ENCODE data around the gene BANF2. TPM values are rescaled to one million over a fixed set of nuclear protein-coding genes. Genes with fewer than 3 reads are reported as not detected.

The BANF2 gene
- total RNA-seq, 2 donors from 2014 or later: 1.9 TPM; not detected in 1

DNA sequence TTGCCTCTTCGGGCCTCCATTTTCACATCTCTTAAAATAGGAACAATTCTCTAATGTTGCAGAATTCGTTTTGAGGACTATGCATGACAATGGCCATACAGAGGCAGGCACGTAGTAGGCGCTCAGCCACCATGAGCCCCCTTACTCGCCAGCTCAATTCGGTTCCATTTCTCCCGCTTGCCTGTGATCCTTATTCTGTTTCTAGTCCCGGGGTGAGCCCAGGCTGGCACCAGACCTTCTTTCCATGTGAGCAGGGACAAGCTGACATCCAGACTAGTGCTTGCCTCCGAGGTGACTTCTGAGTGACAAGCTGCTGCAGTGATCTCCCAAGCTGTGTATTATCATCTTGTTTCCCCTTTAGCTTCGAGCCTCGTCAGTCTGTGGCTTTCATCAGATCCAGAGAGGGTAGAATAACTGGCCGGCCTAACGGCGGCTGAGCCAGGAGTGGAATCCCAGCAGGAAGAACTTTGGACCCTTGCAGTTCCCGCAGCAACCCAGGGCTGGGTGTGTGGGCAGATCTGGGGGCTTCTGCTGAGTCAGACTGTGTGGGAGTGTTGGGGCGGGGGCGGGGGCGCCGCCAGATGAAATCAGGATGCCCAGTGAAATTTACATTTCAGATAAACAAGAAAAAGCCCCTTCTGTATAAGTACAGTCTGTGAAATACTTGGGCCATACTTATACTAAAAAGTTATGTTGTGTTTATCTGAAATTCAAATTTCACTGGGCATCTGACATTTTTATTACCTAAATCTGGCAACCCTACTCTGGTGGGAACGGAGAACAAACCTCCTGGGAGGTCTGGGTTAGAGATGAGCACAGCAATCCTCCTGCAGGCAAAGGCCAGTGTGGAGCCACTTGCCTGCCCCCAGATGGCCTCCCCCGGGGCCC, 10.9 kb downstream of the BANF2 start:
- 56% methylated on average over 21 of the region's 21 CpGs for WGBS
- no peak for TF ChIP-seq POLR2AphosphoS5 (IDR thresholded peaks at IDR 0.05)
- TF ChIP-seq, protein P1, sequence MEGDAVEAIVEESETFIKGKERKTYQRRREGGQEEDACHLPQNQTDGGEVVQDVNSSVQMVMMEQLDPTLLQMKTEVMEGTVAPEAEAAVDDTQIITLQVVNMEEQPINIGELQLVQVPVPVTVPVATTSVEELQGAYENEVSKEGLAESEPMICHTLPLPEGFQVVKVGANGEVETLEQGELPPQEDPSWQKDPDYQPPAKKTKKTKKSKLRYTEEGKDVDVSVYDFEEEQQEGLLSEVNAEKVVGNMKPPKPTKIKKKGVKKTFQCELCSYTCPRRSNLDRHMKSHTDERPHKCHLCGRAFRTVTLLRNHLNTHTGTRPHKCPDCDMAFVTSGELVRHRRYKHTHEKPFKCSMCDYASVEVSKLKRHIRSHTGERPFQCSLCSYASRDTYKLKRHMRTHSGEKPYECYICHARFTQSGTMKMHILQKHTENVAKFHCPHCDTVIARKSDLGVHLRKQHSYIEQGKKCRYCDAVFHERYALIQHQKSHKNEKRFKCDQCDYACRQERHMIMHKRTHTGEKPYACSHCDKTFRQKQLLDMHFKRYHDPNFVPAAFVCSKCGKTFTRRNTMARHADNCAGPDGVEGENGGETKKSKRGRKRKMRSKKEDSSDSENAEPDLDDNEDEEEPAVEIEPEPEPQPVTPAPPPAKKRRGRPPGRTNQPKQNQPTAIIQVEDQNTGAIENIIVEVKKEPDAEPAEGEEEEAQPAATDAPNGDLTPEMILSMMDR (IDR thresholded peaks at IDR 0.05): no peak
- Histone ChIP-seq H3K4me3 (no peak overlapping the region), H3K36me3 (no peaks in the 10 kb centered on the region), H3K4me1 (replicated peaks) (no peaks in the 10 kb centered on the region), H3K27ac (no peak overlapping the region), H3K27me3 (replicated peaks; ENCODE audit: insufficient read depth) (no peaks in the 10 kb centered on the region), H3K9me3 (no peaks in the 10 kb centered on the region)
- intact Hi-C loops (cut with DNase I): loop anchor here (10.0 kb wide), 1 partner anchor 94 kb away; no protein-coding TSS in a partner anchor
- DNase-seq (ENCODE audit: low spot score): no peak

DNA sequence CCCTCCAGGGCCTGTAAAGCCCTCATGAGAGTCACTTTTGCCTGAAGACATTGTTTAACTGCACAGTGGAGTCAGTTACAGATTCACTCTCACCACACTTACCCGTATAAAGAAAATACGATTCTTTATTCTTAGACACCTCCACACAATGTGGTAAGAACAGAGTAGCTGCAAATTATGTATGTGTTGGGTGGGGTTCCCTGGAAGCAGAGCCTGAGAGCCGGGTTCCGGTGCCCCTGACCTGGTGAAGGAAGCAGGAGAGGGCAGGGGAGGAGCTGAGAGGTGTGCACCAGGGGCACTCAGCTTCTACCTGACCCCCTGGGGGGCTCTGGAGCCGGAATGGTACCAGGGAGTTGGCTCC, 11.5 kb downstream of the BANF2 start:
- intact Hi-C loops (cut with DNase I): loop anchor here (10.0 kb wide), 1 partner anchor 94 kb away; no protein-coding TSS in a partner anchor
- WGBS: 45% methylated on average over 5 of the region's 5 CpGs
- Histone ChIP-seq H3K27me3 (replicated peaks; ENCODE audit: insufficient read depth) (no peaks in the 10 kb centered on the region), H3K36me3 (no peaks in the 10 kb centered on the region), H3K9me3 (no peaks in the 10 kb centered on the region), H3K4me1 (replicated peaks) (no peaks in the 10 kb centered on the region), H3K27ac (no peak overlapping the region), H3K4me3 (no peak overlapping the region)
- TF ChIP-seq, protein P1 (IDR thresholded peaks at IDR 0.05): no peak
- TF ChIP-seq POLR2A (IDR thresholded peaks at IDR 0.05) (no peak), POLR2AphosphoS5 (IDR thresholded peaks at IDR 0.05) (no peak)
- no peak for DNase-seq (ENCODE audit: low spot score)

DNA sequence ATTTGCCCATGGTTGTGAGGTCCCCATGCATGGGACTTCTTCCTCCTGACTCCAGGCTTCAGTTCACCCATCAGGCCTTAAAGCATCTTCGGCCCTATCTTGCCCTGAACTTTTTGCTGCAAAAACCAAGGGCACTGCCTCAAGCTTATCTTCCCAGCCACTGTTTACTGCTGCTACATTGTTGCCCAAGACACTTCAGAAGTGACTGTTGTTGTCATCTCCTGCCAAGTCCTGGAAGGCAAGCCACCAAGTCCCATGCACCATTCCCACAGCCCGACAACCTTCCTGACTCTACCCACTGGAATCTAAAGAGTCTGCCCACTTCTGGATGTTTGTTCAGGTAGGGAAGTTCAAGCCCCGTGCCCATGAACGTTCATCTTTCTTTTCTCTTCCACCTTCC, 12.4 kb downstream of the BANF2 start:
- intact Hi-C loops (cut with DNase I): loop anchor here (10.0 kb wide), 1 partner anchor 93 kb away; no protein-coding TSS in a partner anchor

DNA sequence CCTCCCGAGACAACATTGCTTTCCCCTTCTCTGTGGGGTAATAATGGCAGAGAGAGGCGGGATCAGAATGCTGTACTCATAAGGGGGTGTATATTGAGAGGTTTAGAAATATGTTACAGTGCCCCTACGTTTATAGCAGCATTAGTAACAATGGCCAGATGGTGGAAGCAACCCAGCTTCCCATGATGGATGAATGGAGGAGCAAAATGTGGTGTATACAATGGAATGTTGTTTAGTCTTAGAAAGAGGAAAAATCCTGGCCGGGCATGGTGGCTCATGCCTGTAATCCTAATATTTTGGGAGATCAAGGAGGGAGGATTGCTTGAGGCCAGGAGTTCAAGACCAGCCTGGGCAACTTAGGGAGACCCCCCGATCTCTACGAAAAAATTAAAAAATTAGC, 12.9 kb downstream of the BANF2 start:
- intact Hi-C loops (cut with DNase I): loop anchor here (10.0 kb wide), 1 partner anchor 92 kb away; no protein-coding TSS in a partner anchor
- H3K27ac ChIP-seq: no peak overlapping the region
- no peaks in the 10 kb centered on the region for H3K4me1 ChIP-seq (replicated peaks)
- WGBS: 85% methylated on average over 6 of the region's 6 CpGs
- H3K36me3 ChIP-seq: no peaks in the 10 kb centered on the region
- no peak overlapping the region for H3K4me3 ChIP-seq
- H3K27me3 ChIP-seq (replicated peaks; ENCODE audit: insufficient read depth): no peaks in the 10 kb centered on the region
- no peak for TF ChIP-seq POLR2A (IDR thresholded peaks at IDR 0.05)
- TF ChIP-seq, protein P1 (IDR thresholded peaks at IDR 0.05): no peak
- TF ChIP-seq POLR2AphosphoS5 (IDR thresholded peaks at IDR 0.05): no peak
- H3K9me3 ChIP-seq: no peaks in the 10 kb centered on the region
- no peak for DNase-seq (ENCODE audit: low spot score)

More for the DNA sequence above, 12.4 kb downstream of the BANF2 start:
- WGBS: 92% methylated on average over 4 of the region's 4 CpGs
- TF ChIP-seq POLR2A (IDR thresholded peaks at IDR 0.05): no peak
- TF ChIP-seq POLR2AphosphoS5 (IDR thresholded peaks at IDR 0.05): no peak
- TF ChIP-seq, protein P1 (IDR thresholded peaks at IDR 0.05): no peak
- Histone ChIP-seq H3K27me3 (replicated peaks; ENCODE audit: insufficient read depth) (no peaks in the 10 kb centered on the region), H3K9me3 (no peaks in the 10 kb centered on the region), H3K4me3 (no peak overlapping the region), H3K27ac (no peak overlapping the region), H3K4me1 (replicated peaks) (no peaks in the 10 kb centered on the region), H3K36me3 (no peaks in the 10 kb centered on the region)
- DNase-seq (ENCODE audit: low spot score): no peak

Data from prostate gland (tissue), 2 donors.